HUES48 (cell line): ENCODE measurements around the gene RHOG.
A peak's percentile ranks its signal among the peaks of the same experiment; 100 is the strongest.
"Not testable (repeated sequence)": the region's sequence is repeated elsewhere in the genome, so short reads cannot be mapped to it uniquely, and the experiment has no call there.

Source experiments
- H3K27ac ChIP-seq: one replicate; pipeline ENCODE4 v1.7.0; 2013; ENCODE audit warnings: low read depth, low read length, inconsistent platforms
- H3K27me3 ChIP-seq: 2 replicates; pipeline ENCODE4 v1.6.1; 2013; ENCODE audit warnings: mild to moderate bottlenecking, low read length; ENCODE audit not compliant: control insufficient read depth, insufficient read depth
- H3K36me3 ChIP-seq: 2 replicates; pipeline ENCODE4 v1.6.1; 2013; ENCODE audit warnings: low read length; ENCODE audit not compliant: control insufficient read depth, insufficient read depth
- H3K4me1 ChIP-seq: 2 replicates; pipeline ENCODE4 v1.6.1; 2013; ENCODE audit warnings: mild to moderate bottlenecking, low read length; ENCODE audit not compliant: control insufficient read depth, insufficient read depth
- H3K4me3 ChIP-seq: 2 replicates; pipeline ENCODE4 v1.5.1; 2013; ENCODE audit warnings: mild to moderate bottlenecking, low read depth, low read length
- H3K9ac ChIP-seq: 2 replicates; pipeline ENCODE4 v1.6.1; 2013; ENCODE audit warnings: mild to moderate bottlenecking, low read depth, low read length, moderate library complexity
- H3K9me3 ChIP-seq: 2 replicates; pipeline ENCODE4 v1.6.1; 2013; ENCODE audit warnings: low read length; ENCODE audit not compliant: control insufficient read depth, insufficient read depth

RHOG gene

DNA sequence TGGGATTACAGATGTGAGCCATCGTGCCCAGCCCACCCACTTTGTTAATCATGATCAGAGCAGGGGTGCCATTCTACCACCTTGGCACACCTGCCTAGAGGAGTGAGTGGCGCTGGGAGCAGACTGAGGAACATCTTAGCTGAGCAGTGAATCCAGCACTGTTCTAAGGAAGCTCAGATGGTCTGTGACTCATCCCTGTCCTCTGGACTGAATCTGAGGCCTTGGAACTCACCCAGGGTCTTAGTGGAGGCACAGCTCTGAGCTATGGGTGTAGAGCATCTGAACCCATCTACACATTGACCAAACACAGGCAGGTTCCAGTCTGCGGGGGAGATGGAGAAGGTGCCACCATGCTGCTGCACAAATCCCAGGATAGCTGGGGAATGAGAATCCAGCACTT lies 17.5 kb downstream of the RHOG start:
- peaks cover 28% of the 10 kb centered on the region for H3K36me3 ChIP-seq
- H3K9ac ChIP-seq, result no peak overlapping the region

DNA sequence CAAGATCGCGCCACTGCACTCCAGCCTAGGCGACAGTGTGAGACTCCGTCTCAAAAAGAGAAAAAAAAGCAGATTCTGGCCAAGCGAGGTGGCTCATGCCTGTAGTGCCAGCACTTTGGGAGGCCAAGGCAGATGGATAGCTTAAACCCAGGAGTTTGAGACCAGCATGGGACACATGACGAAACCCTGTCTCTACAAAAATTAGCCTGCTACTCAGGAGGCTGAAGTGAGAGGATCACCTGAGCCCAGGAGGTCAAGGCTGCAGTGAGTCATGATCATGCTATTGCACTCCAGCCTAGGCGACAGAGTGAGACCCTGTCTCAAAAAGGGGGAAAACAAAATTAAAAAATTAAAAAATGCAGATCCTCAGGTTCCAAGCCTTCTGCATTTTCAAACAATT lies 18.4 kb downstream of the RHOG start:
- Histone ChIP-seq H3K27ac (no peak overlapping the region), H3K9ac (no peak overlapping the region)

More for the DNA sequence above, 17.5 kb downstream of the RHOG start:
- Histone ChIP-seq H3K9me3 (no peaks in the 10 kb centered on the region), H3K27me3 (no peaks in the 10 kb centered on the region), H3K27ac (no peak overlapping the region), H3K4me1 (peaks cover 33% of the 10 kb centered on the region), H3K4me3 (no peak overlapping the region)

DNA sequence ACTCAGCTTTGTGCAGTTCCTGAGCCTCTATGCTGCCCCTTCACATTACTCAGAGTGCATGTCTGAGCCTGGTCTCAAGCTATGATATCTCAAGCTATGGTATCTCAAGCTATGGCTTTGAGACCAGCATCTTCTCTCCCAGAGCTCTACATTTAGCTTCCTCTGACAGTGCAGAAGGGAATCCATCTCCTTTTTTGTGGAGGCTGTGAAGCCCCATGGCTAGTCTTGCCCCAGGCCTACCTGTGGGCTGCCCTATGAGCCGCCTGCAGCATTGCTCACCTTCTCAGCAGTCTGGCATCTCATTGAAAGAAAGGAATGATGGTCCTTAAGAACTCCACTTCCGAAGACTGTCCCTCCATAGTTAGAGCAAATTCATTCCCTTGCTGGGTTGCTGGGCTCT lies 19.8 kb downstream of the RHOG start:
- Histone ChIP-seq H3K9me3 (no peaks in the 10 kb centered on the region), H3K4me1 (peaks cover 13% of the 10 kb centered on the region), H3K27ac (no peak overlapping the region), H3K27me3 (no peaks in the 10 kb centered on the region), H3K4me3 (no peak overlapping the region), H3K9ac (no peak overlapping the region), H3K36me3 (peaks cover 17% of the 10 kb centered on the region)

More for the DNA sequence above, 18.4 kb downstream of the RHOG start:
- no peaks in the 10 kb centered on the region for H3K27me3 ChIP-seq
- H3K4me3 ChIP-seq, result no peak overlapping the region
- H3K36me3 ChIP-seq, result peaks cover 24% of the 10 kb centered on the region
- peaks cover 24% of the 10 kb centered on the region for H3K4me1 ChIP-seq
- H3K9me3 ChIP-seq, result no peaks in the 10 kb centered on the region

DNA sequence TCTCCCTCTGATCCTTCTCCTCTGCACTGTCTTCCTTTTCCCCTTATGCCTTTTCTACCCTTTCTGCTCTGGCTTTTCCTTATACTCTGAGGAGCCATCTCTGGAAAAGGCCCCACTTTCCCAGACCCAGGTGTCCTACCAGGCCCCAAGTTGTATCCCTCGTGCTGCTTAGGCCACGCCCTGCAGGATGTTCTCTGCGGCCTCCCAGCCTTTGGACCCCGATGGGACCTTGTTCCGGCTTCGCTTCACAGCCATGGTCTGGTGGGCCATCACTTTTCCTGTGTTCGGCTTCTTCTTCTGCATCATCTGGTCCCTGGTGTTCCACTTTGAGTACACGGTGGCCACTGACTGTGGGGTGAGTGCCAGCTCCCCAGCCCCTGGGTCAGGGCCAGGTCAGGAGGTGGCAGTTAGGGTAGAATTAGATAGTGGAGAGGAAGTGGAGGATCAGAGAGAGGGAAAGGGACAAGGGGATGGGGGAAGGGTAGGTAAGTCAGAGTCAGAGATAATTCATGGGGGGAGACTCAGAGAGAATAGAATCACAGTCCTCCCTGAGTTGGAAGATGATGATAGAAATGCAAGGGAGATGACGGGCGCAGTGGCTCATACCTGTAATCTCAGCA lies 23.5 kb downstream of the RHOG start:
- H3K27me3 ChIP-seq, result no peaks in the 10 kb centered on the region
- H3K9ac ChIP-seq, result no peak overlapping the region
- H3K36me3 ChIP-seq, result peaks cover 5% of the 10 kb centered on the region; the same call in 1 of the 2 replicates
- no peak overlapping the region for H3K27ac ChIP-seq
- no peaks in the 10 kb centered on the region for H3K9me3 ChIP-seq
- no peak overlapping the region for H3K4me3 ChIP-seq
- 0 out of 2 replicates have a peak, but pooled peaks cover 2% of the 10 kb centered on the region for H3K4me1 ChIP-seq

DNA sequence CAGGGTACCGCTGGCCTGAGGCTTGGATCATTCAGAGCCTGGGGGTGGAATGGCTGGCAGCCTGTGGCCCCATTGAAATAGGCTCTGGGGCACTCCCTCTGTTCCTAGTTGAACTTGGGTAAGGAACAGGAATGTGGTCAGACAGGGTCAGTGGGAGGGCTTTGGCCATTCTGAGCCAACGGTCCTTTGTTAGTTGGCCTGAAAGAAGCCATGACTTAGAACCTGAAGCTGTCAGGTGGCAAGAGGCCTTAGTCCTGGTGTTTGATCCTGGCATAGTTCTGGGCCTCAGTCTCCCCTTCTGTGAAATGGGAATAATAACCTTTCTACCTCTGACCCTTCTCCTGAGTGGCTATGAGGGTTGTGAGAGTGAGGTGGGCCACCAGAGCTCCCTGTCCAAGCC lies 24.1 kb downstream of the RHOG start:
- peaks cover 5% of the 10 kb centered on the region; the same call in 1 of the 2 replicates for H3K36me3 ChIP-seq
- H3K27ac ChIP-seq, result no peak overlapping the region
- H3K4me3 ChIP-seq, result no peak overlapping the region
- 0 out of 2 replicates have a peak, but pooled peaks cover 2% of the 10 kb centered on the region for H3K4me1 ChIP-seq
- no peaks in the 10 kb centered on the region for H3K9me3 ChIP-seq
- H3K9ac ChIP-seq, result no peak overlapping the region
- H3K27me3 ChIP-seq, result no peaks in the 10 kb centered on the region

DNA sequence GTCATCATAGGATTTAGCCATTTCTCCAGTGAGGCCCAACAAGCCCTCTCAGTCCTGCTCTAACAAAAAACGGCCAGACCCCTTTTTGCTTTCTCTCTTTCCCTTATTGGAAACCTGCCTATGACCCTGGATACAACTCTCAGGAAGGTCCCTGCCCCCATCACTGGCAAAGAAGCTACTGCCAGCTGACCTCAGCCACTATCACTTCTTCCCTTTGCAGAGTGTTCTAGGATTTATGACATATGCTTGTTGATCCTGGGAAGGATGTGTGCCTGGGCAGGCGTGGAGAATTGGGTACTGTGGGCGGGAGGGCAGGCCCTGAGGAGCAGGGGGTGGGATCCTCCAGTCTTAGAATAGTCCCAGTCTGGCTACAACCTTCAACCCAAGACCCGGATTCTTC lies 24.9 kb downstream of the RHOG start:
- no peak overlapping the region for H3K4me3 ChIP-seq

DNA sequence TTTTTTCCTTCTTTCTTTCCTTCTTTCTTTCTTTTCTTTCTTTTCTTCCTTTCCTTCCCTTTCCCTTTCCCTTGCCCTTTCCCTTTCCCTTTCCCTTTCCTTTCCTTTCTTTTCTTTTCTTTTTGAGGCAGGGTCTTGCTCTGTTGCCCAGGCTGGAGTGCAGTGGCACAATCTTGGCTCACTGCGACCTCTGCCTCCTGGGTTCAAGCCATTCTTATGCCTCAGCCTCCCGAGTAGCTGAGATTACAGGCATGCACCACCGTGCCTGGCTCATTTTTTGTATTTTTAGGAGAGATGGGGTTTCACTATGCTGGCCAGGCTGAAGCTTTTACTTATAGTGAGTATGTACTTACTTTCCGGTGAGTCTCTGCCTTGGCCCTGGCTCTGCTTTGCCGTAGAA lies 25.9 kb downstream of the RHOG start:
- H3K4me3 ChIP-seq, H3K9me3 ChIP-seq, H3K27me3 ChIP-seq, H3K9ac ChIP-seq, H3K27ac ChIP-seq, H3K4me1 ChIP-seq, H3K36me3 ChIP-seq: not testable (repeated sequence)

More for the DNA sequence above, 24.9 kb downstream of the RHOG start:
- H3K27ac ChIP-seq, result no peak overlapping the region
- H3K27me3 ChIP-seq, result no peaks in the 10 kb centered on the region
- no peak overlapping the region for H3K9ac ChIP-seq
- peaks cover 5% of the 10 kb centered on the region; the same call in 1 of the 2 replicates for H3K36me3 ChIP-seq
- no peaks in the 10 kb centered on the region for H3K9me3 ChIP-seq
- H3K4me1 ChIP-seq, result 0 out of 2 replicates have a peak, but pooled peaks cover 2% of the 10 kb centered on the region

DNA sequence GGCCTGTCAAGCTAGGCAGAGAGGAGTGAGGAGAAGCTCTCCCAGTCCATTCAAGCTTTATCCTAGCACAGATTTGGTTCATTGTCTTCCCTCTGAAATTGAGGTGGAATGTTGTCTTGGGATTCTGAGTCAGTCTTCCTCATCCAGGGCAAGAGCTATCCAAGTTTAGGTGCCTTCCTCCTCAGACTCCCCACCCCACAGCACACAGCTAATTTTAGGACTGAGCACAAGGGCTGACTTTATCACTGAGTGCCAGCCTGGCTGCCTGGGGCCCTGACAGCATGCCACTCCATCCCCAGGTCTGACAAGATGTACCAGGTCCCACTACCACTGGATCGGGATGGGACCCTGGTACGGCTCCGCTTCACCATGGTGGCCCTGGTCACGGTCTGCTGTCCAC lies 29.8 kb downstream of the RHOG start:
- no peaks in the 10 kb centered on the region for H3K9me3 ChIP-seq
- peaks cover 2% of the 10 kb centered on the region for H3K4me1 ChIP-seq
- no peak overlapping the region for H3K9ac ChIP-seq
- H3K27ac ChIP-seq, result no peak overlapping the region
- H3K27me3 ChIP-seq, result no peaks in the 10 kb centered on the region
- no peaks in the 10 kb centered on the region; the same call in 1 of the 2 replicates for H3K36me3 ChIP-seq
- no peak overlapping the region for H3K4me3 ChIP-seq

DNA sequence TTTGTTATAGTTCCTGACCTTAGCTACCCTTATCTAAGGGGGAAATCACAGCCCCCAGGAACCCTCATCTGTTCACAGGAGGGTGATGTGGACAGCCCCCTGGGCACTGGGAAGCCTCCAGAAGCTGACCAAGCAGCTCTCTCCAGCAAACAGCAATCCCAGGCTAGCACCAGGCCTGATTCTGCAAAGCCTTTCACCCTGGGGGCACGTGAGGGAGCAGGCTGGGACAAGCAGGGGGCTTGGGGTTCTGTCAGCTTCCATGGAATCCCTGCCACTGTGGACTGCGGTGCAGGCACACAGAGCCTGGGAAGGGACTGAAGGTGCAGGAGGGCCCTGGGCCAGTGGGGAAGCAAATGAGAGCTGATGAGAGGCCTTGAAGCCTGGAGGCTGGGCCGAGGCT lies 30.3 kb downstream of the RHOG start:
- no peak overlapping the region for H3K9ac ChIP-seq
- no peaks in the 10 kb centered on the region; the same call in 1 of the 2 replicates for H3K36me3 ChIP-seq
- H3K4me1 ChIP-seq, result peaks cover 2% of the 10 kb centered on the region
- H3K4me3 ChIP-seq, result no peak overlapping the region
- no peaks in the 10 kb centered on the region for H3K9me3 ChIP-seq
- no peak overlapping the region for H3K27ac ChIP-seq
- H3K27me3 ChIP-seq, result no peaks in the 10 kb centered on the region

DNA sequence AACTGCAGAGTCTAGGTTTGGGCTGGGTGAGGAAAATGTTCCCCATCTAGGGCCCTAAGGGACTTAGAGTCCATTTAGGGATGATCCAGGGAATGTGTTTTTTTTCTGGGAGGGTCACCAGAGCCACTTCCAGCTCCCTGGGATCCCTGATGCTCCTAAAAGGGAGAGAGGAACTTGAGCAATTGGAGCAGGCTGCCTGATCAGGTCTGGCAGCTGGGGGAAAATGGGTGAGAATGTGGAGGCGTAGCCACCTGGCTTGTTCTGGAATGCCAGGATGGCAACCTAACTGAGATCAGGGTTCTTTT lies 31.2 kb downstream of the RHOG start:
- Histone ChIP-seq H3K4me3 (no peak overlapping the region), H3K4me1 (peaks cover 2% of the 10 kb centered on the region), H3K27me3 (no peaks in the 10 kb centered on the region), H3K9ac (no peak overlapping the region), H3K27ac (no peak overlapping the region), H3K36me3 (no peaks in the 10 kb centered on the region; the same call in 1 of the 2 replicates), H3K9me3 (no peaks in the 10 kb centered on the region)

DNA sequence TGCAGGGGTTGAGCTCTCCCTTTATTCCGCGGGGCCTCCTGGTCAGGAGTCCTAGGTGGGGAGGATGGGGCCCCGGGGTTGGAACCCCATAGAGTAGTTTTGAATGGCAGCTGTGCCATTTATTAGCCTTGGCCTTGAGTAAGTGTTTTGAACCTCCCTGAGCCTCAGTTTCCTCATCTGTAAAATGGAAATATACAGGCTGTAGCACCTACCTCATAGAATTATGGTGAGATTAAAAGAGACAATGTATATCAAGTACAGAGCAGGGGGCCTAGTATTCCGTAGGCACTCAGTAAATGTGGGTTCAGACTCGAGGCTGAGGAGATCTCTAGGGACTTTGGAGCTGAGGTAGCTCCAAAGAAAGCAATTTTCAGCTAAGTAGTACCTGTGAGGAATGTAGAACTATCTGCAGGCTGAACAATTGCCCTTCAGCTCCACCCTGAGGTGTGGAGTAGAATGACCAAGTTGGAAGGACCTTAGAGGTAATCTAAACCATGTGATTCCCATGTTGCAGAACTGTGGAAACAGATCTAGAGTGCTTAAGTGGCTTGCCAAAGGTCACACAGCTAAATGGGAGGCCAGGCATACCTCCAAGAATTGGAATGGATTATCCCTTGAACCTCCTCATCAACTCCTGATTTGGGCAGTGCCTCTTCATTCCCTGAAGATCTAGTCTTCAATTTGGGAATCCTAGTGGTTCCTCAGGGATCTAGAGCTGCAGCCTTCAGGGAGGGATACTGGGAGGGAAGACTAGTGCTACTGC lies 31.7 kb downstream of the RHOG start:
- Histone ChIP-seq H3K4me3 (peak overlapping the region; percentile 84), H3K9ac (peak overlapping the region; percentile 58; the same call in 1 of the 2 replicates), H3K36me3 (no peaks in the 10 kb centered on the region; the same call in 1 of the 2 replicates), H3K9me3 (no peaks in the 10 kb centered on the region), H3K4me1 (peaks cover 2% of the 10 kb centered on the region), H3K27me3 (no peaks in the 10 kb centered on the region), H3K27ac (peak overlapping the region; percentile 78)
